Upper lobe of left lung (tissue), 6 donors: ENCODE measurements around the gene THBD. TPM values are rescaled to one million over a fixed set of nuclear protein-coding genes. Genes with fewer than 3 reads are reported as not detected.

Experiments used
- ATAC-seq, 2 donors: fragments of 200-7000 bp; cut with Tn5 transposase; one replicate each; pipeline ENCODE4 v1.9.1; 2022; ENCODE audit warnings: mild to moderate bottlenecking in 2 of 2, moderate library complexity in 2 of 2; ENCODE audit not compliant: low FRiP score in 2 of 2
- DNase-seq, 2 donors: peaks; one replicate each; pipeline ENCODE4 v3.0.0-alpha.2; 2019 to 2020
- H3K27ac ChIP-seq, 4 donors: fragments of 200-600 bp; sonication (generic); one replicate each; pipeline ENCODE4 v1.5.1; 2016 to 2019
- H3K27me3 ChIP-seq, 4 donors: fragments of 200-600 bp; sonication (generic); one replicate each; pipeline ENCODE4 v1.5.1; 2017 to 2019
- H3K36me3 ChIP-seq, 4 donors: fragments of 200-600 bp; sonication (generic); one replicate each; pipeline ENCODE4 v1.5.1; 2016 to 2019
- H3K4me1 ChIP-seq, 4 donors: fragments of 200-600 bp; sonication (generic); one replicate each; pipeline ENCODE4 v1.5.1; 2018 to 2019
- H3K4me3 ChIP-seq, 4 donors: fragments of 200-600 bp; sonication (generic); one replicate each; pipeline ENCODE4 v1.5.1; 2017 to 2019; ENCODE audit warnings: mild to moderate bottlenecking in 2 of 4, moderate library complexity in 1 of 4
- H3K9me3 ChIP-seq, 4 donors: fragments of 200-600 bp; sonication (generic); one replicate each; pipeline ENCODE4 v1.5.1; 2018 to 2019
- EP300 ChIP-seq, 4 donors: sonication (generic); formaldehyde crosslinking; IDR thresholded peaks; one replicate each; pipeline ENCODE4 v1.5.1; 2017; ENCODE audit warnings: antibody characterized with exemption in 4 of 4, control low read depth in 2 of 4
- POLR2A ChIP-seq, 4 donors: fragments of 450-650 bp; IDR thresholded peaks; one replicate each; pipeline ENCODE4 v1.5.1; 2016 to 2017; ENCODE audit warnings: antibody characterized with exemption in 4 of 4, mild to moderate bottlenecking in 2 of 4
- POLR2AphosphoS5 ChIP-seq, 2 donors: sonication (generic); formaldehyde crosslinking; IDR thresholded peaks; one replicate each; pipeline ENCODE4 v1.5.1; 2017; ENCODE audit warnings: antibody characterized with exemption in 2 of 2
- WGBS, 2 donors: methylation state at CpG; one replicate each; pipeline ENCODE4 v1.1.5; 2017 to 2018; 5-methylcytosine and 5-hydroxymethylcytosine counted together
- total RNA-seq, 6 donors: library from RNA; depleted of rRNA in 4 of 6; stranded (reverse); fragments of >200 nt in 4 of 6; gene quantifications; one replicate each; pipeline versions ENCODE4 v1.1.0 to v1.2.1, GENCODE V29; 2016 to 2021
- TF ChIP-seq, protein P1 (sequence below), 6 experiments: fragments of 450-650 bp in 4 of 6; fragments of 200-600 bp in 2 of 6; sonication (generic) in 2 of 6; IDR thresholded peaks; one replicate each; pipeline ENCODE4 v1.5.1; 2016 to 2019; ENCODE audit warnings: antibody characterized with exemption in 6 of 6
- donor health status: DM: no; HTN: no; CAD: no; lungs with moderate emphysema.
- donor health status: DM: no; HTN: yes; CAD: no; lungs with severe emphysema.

THBD gene
- total RNA-seq, 6 donors from 2014 or later = 17.8 to 235 (median 88.1) TPM

DNA sequence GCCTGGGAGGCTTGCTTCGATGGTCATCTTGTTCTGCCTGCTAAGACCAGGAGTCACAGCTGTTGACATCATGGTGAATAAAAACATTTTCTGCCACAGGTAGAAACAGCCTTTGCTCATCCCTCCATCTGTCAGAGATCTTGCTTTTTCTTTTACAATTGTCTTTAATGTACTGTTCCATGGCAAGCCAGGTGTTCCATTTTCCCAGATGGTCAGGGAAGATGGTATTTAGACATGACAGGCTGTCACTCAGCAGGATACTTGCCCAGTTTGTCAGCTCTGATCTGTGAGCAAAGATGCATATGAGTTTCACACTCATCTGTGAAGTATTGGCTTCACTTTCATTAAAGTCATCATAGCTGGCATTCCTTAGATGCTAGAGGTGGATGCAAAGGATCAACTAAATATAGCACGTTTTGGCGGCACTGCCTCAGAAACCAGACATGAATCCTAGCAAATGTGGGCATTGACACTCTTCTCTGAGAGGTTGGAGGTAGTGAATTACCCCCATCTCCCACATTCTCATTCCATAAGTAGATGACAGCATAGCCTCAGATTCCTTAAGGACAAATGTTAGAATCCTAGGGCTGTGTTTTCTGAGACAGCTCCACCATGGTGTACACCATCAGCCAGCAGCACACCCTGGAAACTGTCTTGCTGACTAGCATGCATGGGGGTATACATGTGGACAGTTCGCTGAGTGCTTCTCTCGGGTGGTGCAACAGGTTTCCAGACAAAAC is 10.2 kb downstream of the THBD start:
- ATAC-seq (no peak), DNase-seq (no peak)
- 87 to 89% methylated on average over 5 of the region's 5 CpGs for WGBS, 2 donors
- no peak overlapping the region for H3K4me3 ChIP-seq
- peaks cover 0 to 18% (median 6%) of the 10 kb centered on the region in 4 donors for H3K27me3 ChIP-seq
- H3K4me1 ChIP-seq = peaks cover 0 to 12% (median 6%) of the 10 kb centered on the region in 4 donors
- H3K27ac ChIP-seq = no peak overlapping the region
- no peaks in the 10 kb centered on the region for H3K36me3 ChIP-seq
- TF ChIP-seq, protein P1, sequence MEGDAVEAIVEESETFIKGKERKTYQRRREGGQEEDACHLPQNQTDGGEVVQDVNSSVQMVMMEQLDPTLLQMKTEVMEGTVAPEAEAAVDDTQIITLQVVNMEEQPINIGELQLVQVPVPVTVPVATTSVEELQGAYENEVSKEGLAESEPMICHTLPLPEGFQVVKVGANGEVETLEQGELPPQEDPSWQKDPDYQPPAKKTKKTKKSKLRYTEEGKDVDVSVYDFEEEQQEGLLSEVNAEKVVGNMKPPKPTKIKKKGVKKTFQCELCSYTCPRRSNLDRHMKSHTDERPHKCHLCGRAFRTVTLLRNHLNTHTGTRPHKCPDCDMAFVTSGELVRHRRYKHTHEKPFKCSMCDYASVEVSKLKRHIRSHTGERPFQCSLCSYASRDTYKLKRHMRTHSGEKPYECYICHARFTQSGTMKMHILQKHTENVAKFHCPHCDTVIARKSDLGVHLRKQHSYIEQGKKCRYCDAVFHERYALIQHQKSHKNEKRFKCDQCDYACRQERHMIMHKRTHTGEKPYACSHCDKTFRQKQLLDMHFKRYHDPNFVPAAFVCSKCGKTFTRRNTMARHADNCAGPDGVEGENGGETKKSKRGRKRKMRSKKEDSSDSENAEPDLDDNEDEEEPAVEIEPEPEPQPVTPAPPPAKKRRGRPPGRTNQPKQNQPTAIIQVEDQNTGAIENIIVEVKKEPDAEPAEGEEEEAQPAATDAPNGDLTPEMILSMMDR (IDR thresholded peaks at IDR 0.05) = no peak
- no peak for TF ChIP-seq POLR2AphosphoS5 (IDR thresholded peaks at IDR 0.05)
- no peak for TF ChIP-seq POLR2A (IDR thresholded peaks at IDR 0.05)
- TF ChIP-seq EP300 (IDR thresholded peaks at IDR 0.05) = no peak
- no peaks in the 10 kb centered on the region for H3K9me3 ChIP-seq

DNA sequence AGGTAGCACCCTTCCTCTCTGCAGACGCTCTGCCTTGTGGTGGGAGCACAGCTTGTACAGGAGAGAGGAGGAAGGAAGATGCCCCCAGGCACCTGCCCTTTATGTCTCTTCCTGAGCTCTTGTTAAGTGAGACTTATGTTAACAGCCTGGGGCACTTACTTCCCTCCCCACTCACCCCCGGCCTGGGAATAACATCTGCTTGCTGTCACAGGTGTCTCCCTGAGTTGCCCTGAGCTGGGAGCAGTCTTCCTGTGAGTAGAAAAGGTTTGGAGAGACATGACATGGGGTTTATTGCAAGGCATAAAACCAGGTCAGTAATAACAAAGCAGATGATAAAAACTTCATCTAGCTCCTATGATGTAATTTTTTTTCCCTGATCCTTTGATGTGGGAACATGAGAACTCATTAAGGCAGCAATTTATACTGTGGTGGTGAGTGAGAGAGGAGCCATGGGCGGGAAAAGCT is 12.4 kb downstream of the THBD start:
- peaks cover 0 to 8% (median 5%) of the 10 kb centered on the region in 4 donors for H3K4me1 ChIP-seq
- no peak for TF ChIP-seq EP300 (IDR thresholded peaks at IDR 0.05)
- DNase-seq = no peak

DNA sequence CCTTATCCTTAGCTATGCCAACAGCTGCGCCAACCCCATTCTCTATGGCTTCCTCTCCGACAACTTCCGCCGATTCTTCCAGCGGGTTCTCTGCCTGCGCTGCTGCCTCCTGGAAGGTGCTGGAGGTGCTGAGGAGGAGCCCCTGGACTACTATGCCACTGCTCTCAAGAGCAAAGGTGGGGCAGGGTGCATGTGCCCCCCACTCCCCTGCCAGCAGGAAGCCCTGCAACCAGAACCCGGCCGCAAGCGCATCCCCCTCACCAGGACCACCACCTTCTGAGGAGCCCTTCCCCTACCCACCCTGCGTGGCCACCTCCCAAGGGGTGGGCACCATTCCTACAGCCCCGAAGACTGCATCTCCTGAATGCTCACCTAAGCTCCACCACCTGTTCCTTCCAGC is 13.1 kb downstream of the THBD start:
- peaks cover 0 to 18% (median 6%) of the 10 kb centered on the region in 4 donors for H3K27me3 ChIP-seq

More for the DNA sequence above, 12.4 kb downstream of the THBD start:
- H3K36me3 ChIP-seq = no peaks in the 10 kb centered on the region
- no peak overlapping the region for H3K27ac ChIP-seq
- H3K4me3 ChIP-seq = no peak overlapping the region
- 25 to 53% methylated on average over 3 of the region's 3 CpGs for WGBS, 2 donors
- no peak for ATAC-seq
- H3K27me3 ChIP-seq = peaks cover 0 to 18% (median 6%) of the 10 kb centered on the region in 4 donors
- no peaks in the 10 kb centered on the region for H3K9me3 ChIP-seq

DNA sequence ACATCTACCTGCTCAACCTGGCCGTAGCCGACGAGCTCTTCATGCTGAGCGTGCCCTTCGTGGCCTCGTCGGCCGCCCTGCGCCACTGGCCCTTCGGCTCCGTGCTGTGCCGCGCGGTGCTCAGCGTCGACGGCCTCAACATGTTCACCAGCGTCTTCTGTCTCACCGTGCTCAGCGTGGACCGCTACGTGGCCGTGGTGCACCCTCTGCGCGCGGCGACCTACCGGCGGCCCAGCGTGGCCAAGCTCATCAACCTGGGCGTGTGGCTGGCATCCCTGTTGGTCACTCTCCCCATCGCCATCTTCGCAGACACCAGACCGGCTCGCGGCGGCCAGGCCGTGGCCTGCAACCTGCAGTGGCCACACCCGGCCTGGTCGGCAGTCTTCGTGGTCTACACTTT is 13.7 kb downstream of the THBD start:
- no peak overlapping the region for H3K27ac ChIP-seq

More for the DNA sequence above, 13.1 kb downstream of the THBD start:
- TF ChIP-seq POLR2AphosphoS5 (IDR thresholded peaks at IDR 0.05) = no peak
- no peak for TF ChIP-seq EP300 (IDR thresholded peaks at IDR 0.05)
- TF ChIP-seq POLR2A (IDR thresholded peaks at IDR 0.05) = no peak
- TF ChIP-seq, protein P1 (IDR thresholded peaks at IDR 0.05) = no peak
- H3K4me1 ChIP-seq = peaks cover 0 to 8% (median 5%) of the 10 kb centered on the region in 4 donors
- no peak overlapping the region for H3K4me3 ChIP-seq
- no peak overlapping the region for H3K27ac ChIP-seq
- H3K36me3 ChIP-seq = no peaks in the 10 kb centered on the region
- H3K9me3 ChIP-seq = no peaks in the 10 kb centered on the region
- peak in 1 of 2 donors; percentile 50 for DNase-seq
- no peak for ATAC-seq
- 92 to 99% methylated on average over 6 to 11 of the region's 11 CpGs for WGBS, 2 donors

More for the DNA sequence above, 13.7 kb downstream of the THBD start:
- Histone ChIP-seq H3K27me3 (peaks cover 0 to 18% (median 6%) of the 10 kb centered on the region in 4 donors), H3K4me3 (peak overlapping the region in 1 of 4 donors; percentile 25), H3K36me3 (no peaks in the 10 kb centered on the region), H3K9me3 (no peaks in the 10 kb centered on the region), H3K4me1 (peaks cover 0 to 8% (median 5%) of the 10 kb centered on the region in 4 donors)
- 90 to 96% methylated on average over 36 to 41 of the region's 41 CpGs for WGBS, 2 donors
- no peak for TF ChIP-seq POLR2AphosphoS5 (IDR thresholded peaks at IDR 0.05)
- TF ChIP-seq, protein P1 (IDR thresholded peaks at IDR 0.05) = no peak
- TF ChIP-seq EP300 (IDR thresholded peaks at IDR 0.05) = no peak
- no peak for TF ChIP-seq POLR2A (IDR thresholded peaks at IDR 0.05)
- DNase-seq (peak in 1 of 2 donors; percentile 80), ATAC-seq (no peak)
